ENCODE data around the gene NTM. TPM values are rescaled to one million over a fixed set of nuclear protein-coding genes. Genes with fewer than 3 reads are reported as not detected.
A peak's percentile ranks its signal among the peaks of the same experiment; 100 is the strongest.

The NTM gene
- total RNA-seq, 2 donors from 2014 or later = 19.1 to 44.7 TPM

DNA sequence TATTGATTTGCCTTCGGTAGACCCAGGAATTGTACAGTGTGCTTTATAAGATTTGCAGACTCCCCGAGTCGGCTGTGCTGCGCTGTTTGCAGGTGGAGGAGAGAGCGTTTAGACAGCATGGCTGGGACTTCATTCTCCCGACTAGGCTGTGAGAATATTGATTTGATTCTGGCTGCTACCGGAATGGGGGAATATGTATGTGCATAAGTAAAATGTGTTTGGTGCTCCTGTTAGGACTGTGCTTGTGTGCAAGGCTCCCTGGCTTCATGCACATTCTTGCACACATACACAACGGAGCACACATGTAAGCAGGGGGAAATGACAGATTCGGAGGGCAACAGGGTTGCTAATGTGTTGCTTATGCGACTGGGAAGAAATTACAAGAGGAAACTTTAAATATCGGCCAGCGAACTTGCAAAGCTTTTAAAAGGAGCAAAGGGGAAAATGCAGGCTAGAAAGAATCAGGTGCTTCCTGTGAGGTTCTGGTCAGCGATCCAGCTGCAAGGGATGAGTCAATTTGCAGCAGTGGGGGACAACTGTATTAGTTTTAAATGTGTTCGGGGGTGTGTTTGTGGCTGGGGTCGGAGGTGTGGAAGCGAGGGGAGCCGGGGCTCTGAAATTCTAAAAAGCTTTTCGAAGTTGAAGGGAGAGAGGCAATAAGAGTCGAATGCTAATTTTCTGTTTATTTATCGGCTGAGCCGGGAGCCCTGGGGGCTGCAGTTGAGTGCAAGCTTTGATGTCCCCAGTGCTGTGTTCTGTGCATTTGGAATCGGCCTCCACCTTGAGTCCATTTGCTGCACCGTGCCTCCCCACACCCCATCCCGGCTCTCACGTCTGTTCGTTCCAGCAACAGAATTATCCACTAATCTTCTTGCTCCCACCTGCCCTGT, 731 bp downstream of the NTM start:
- Histone ChIP-seq H3K9me3 (no peaks in the 10 kb centered on the region), H3K36me3 (no peaks in the 10 kb centered on the region), H3K4me3 (peak overlapping the region in 1 of 2 donors; percentile 18), H3K4me1 (peaks cover 0 to 11% of the 10 kb centered on the region in 2 donors), H3K27ac (no peak overlapping the region), H3K27me3 (peaks cover 0 to 13% of the 10 kb centered on the region in 2 donors)
- TF ChIP-seq, protein P1, sequence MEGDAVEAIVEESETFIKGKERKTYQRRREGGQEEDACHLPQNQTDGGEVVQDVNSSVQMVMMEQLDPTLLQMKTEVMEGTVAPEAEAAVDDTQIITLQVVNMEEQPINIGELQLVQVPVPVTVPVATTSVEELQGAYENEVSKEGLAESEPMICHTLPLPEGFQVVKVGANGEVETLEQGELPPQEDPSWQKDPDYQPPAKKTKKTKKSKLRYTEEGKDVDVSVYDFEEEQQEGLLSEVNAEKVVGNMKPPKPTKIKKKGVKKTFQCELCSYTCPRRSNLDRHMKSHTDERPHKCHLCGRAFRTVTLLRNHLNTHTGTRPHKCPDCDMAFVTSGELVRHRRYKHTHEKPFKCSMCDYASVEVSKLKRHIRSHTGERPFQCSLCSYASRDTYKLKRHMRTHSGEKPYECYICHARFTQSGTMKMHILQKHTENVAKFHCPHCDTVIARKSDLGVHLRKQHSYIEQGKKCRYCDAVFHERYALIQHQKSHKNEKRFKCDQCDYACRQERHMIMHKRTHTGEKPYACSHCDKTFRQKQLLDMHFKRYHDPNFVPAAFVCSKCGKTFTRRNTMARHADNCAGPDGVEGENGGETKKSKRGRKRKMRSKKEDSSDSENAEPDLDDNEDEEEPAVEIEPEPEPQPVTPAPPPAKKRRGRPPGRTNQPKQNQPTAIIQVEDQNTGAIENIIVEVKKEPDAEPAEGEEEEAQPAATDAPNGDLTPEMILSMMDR (IDR thresholded peaks at IDR 0.05) = no peak
- DNase-seq (ENCODE audit: low spot score) = no peak

DNA sequence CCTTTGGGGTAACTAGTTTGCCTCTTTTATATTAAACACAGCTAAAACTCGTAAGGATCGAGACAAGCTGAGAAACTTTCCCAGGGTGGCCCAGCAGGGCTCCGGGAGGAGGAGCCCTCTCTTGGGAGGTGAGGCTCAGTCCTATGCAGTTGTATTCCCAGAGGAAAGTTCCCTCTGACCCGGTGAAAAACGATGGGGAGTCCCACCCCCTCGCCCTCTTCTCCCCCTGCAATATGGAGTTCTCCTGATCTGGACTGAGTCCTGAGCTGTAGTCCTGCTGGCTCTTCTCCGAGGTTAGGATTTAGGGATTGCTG, 1.3 kb downstream of the NTM start:
- Histone ChIP-seq H3K27me3 (peaks cover 0 to 13% of the 10 kb centered on the region in 2 donors), H3K9me3 (no peaks in the 10 kb centered on the region), H3K27ac (no peak overlapping the region), H3K4me1 (peaks cover 0 to 11% of the 10 kb centered on the region in 2 donors), H3K4me3 (no peak overlapping the region), H3K36me3 (no peaks in the 10 kb centered on the region)
- DNase-seq (ENCODE audit: low spot score) = no peak
- TF ChIP-seq, protein P1 (IDR thresholded peaks at IDR 0.05) = no peak

- no peak for DNase-seq (ENCODE audit: low spot score)
- TF ChIP-seq, protein P1 (IDR thresholded peaks at IDR 0.05) = no peak
- Histone ChIP-seq H3K4me3 (no peak overlapping the region), H3K27me3 (peaks cover 0 to 13% of the 10 kb centered on the region in 2 donors), H3K36me3 (no peaks in the 10 kb centered on the region), H3K4me1 (peaks cover 0 to 11% of the 10 kb centered on the region in 2 donors), H3K9me3 (no peaks in the 10 kb centered on the region), H3K27ac (no peak overlapping the region)
Observed at GRCh38 chr11:131372234-131372962, 2.0 kb downstream of the NTM start.

- Histone ChIP-seq H3K9me3 (no peaks in the 10 kb centered on the region), H3K27me3 (peaks cover 0 to 13% of the 10 kb centered on the region in 2 donors), H3K27ac (no peak overlapping the region), H3K4me3 (no peak overlapping the region), H3K4me1 (peaks cover 0 to 11% of the 10 kb centered on the region in 2 donors), H3K36me3 (no peaks in the 10 kb centered on the region)
- TF ChIP-seq, protein P1 (IDR thresholded peaks at IDR 0.05) = no peak
- DNase-seq (ENCODE audit: low spot score) = no peak
Observed at GRCh38 chr11:131373095-131373725, 2.8 kb downstream of the NTM start.

GRCh38 chr11:131373756-131374155, 3.3 kb downstream of the NTM start:
- no peaks in the 10 kb centered on the region for H3K36me3 ChIP-seq
- no peak for DNase-seq (ENCODE audit: low spot score)
- H3K4me3 ChIP-seq = no peak overlapping the region
- no peak overlapping the region for H3K27ac ChIP-seq
- H3K9me3 ChIP-seq = no peaks in the 10 kb centered on the region
- peaks cover 0 to 11% of the 10 kb centered on the region in 2 donors for H3K4me1 ChIP-seq
- peaks cover 0 to 13% of the 10 kb centered on the region in 2 donors for H3K27me3 ChIP-seq
- TF ChIP-seq, protein P1 (IDR thresholded peaks at IDR 0.05) = no peak
